Chondrocyte (in vitro differentiated cells): ENCODE measurements around the gene KRTAP12-1. TPM values are rescaled to one million over a fixed set of nuclear protein-coding genes. Genes with fewer than 3 reads are reported as not detected.
"Not testable (repeated sequence)": the region's sequence is repeated elsewhere in the genome, so short reads cannot be mapped to it uniquely, and the experiment has no call there.

Experiments
- DNase-seq: peaks from one replicate; pipeline ENCODE4 v3.0.0; 2021; ENCODE audit warnings: mixed read lengths, low spot score
- H3K27ac Mint-ChIP-seq: one replicate; pipeline ENCODE4 v1.8.0; 2021; ENCODE audit warnings: mild to moderate bottlenecking, moderate library complexity, mixed read lengths; ENCODE audit not compliant: unreplicated experiment
- H3K27me3 Mint-ChIP-seq: 2 replicates; pipeline ENCODE4 v1.8.0; 2021; ENCODE audit warnings: low read depth, mixed read lengths
- H3K36me3 Mint-ChIP-seq: 2 replicates; pipeline ENCODE4 v1.8.0; 2021; ENCODE audit warnings: low read depth, mixed read lengths
- H3K4me1 Mint-ChIP-seq: 2 replicates; pipeline ENCODE4 v1.8.0; 2021; ENCODE audit warnings: low read depth, mild to moderate bottlenecking, mixed read lengths
- H3K4me3 Mint-ChIP-seq: one replicate; pipeline ENCODE4 v1.8.0; 2021; ENCODE audit warnings: mild to moderate bottlenecking, moderate library complexity, mixed read lengths; ENCODE audit not compliant: unreplicated experiment
- H3K9me3 Mint-ChIP-seq: 2 replicates; pipeline ENCODE4 v1.8.0; 2021; ENCODE audit warnings: low read depth, mixed read lengths
- total RNA-seq: library from RNA; stranded (reverse); gene quantifications from 3 replicates; pipeline ENCODE4 v1.2.1, GENCODE V29; 2021
- TF ChIP-seq, protein P1 (sequence below): fragments of 200-600 bp; sonication (generic); IDR thresholded peaks from 2 replicates; pipeline ENCODE4 v1.5.0; 2021; ENCODE audit warnings: antibody characterized with exemption, mild to moderate bottlenecking, moderate library complexity

KRTAP12-1 gene
- total RNA-seq, 1 donor from 2014 or later, result not detected

DNA sequence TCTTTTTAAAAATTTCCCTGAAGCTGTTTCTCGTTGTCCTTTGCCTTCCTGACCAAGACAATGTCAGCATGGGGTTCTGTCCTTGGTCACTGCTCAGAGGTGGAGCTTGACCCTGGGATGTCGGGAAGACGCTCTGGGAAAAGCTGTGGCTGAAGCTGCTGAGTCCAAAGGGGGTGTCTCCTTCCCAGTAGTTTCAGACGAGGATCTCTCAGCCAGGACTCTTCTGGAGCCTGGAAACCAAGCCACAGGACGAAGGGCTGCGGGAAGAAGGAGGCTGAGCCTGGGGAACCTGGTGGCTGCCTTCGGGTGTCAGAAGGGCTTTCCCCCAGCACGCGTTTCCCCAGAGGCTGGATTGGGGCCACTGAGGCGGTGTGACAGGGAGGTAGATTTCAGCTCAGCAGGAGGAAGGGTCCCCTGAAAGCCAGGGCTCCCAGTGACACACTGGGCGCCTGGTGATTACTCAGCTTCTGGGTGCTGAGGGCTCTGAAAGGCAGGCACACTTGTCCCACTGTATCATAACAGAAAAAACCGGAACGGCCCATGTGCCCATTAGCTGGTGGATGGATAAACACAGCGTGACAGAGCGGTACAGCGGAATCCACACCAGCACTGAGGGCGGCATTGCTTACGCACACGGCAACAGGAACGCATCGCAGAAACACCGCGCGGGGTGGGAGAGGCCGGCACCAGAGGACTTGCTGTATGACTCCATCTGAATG is 5.0 kb upstream of the KRTAP12-1 start:
- Mint-ChIP-seq H3K4me3 (no peak overlapping the region), H3K27ac (no peak overlapping the region), H3K36me3 (peaks cover 4% of the 10 kb centered on the region), H3K27me3 (peaks cover 70% of the 10 kb centered on the region), H3K9me3 (no peaks in the 10 kb centered on the region), H3K4me1 (no peaks in the 10 kb centered on the region)
- DNase-seq, result no peak
- TF ChIP-seq, protein P1, sequence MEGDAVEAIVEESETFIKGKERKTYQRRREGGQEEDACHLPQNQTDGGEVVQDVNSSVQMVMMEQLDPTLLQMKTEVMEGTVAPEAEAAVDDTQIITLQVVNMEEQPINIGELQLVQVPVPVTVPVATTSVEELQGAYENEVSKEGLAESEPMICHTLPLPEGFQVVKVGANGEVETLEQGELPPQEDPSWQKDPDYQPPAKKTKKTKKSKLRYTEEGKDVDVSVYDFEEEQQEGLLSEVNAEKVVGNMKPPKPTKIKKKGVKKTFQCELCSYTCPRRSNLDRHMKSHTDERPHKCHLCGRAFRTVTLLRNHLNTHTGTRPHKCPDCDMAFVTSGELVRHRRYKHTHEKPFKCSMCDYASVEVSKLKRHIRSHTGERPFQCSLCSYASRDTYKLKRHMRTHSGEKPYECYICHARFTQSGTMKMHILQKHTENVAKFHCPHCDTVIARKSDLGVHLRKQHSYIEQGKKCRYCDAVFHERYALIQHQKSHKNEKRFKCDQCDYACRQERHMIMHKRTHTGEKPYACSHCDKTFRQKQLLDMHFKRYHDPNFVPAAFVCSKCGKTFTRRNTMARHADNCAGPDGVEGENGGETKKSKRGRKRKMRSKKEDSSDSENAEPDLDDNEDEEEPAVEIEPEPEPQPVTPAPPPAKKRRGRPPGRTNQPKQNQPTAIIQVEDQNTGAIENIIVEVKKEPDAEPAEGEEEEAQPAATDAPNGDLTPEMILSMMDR, result no peak

DNA sequence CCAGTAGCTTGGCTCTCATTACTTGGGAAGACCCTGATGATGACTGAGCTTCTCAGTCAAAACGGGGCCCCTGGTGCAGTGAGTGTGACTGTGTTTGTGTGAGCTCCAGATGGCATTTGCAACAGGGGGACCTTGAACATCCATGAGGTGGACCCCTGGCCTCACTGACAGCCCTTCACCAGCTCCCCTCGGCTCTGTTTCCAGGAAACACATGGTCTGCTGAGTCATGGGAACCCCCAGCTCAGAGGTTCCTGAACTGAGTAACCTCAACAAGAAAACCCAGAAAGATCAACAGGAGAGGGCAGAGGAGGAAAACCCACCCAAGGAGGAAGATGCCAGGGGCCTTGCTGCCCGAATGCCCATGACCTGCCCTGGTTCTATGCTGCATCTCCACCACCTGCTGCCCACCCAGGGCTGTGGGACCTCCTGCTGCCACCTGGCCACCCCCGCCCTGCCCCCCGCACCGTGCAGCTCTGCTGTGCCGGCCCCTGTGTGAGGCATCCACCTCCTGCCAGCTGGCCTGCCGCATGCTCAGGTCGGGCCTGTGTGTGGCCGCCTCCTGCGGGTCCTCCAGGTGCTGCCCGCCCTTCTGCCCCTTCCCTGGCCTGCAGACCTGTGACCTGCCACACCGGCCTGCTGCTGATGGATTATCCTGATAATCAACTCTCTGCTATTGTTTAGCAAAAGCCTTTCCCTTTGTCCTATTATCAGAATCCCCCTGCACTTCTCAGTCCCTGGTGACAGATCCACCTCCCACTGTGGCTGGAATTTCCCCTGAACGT is 4.2 kb upstream of the KRTAP12-1 start:
- H3K27ac Mint-ChIP-seq, result no peak overlapping the region
- H3K36me3 Mint-ChIP-seq, result peaks cover 4% of the 10 kb centered on the region
- H3K9me3 Mint-ChIP-seq, result no peaks in the 10 kb centered on the region
- H3K4me1 Mint-ChIP-seq, result no peaks in the 10 kb centered on the region
- DNase-seq, result no peak
- peaks cover 73% of the 10 kb centered on the region for H3K27me3 Mint-ChIP-seq
- TF ChIP-seq, protein P1, result no peak
- H3K4me3 Mint-ChIP-seq, result no peak overlapping the region

DNA sequence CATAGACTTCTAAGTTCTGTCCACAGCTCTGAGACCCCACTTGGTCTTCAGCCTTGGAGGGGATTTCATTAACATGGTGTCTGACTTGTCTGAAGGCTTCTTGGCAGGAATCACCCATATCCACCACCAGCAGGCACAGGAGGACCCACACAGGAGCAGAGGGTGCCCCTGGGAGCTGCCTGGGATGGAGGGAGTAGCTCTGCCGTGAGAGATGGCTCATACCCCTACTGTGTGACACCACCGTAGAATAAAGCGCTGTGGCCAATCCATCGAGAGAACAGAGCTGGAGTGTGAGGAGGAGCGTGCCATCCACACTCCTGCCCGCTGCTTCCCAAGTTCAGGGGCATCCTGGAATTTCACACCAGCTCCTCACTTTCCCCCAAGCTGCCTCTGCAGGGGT is 3.1 kb upstream of the KRTAP12-1 start:
- H3K27me3 Mint-ChIP-seq, result peaks cover 73% of the 10 kb centered on the region
- H3K4me3 Mint-ChIP-seq, H3K36me3 Mint-ChIP-seq, H3K9me3 Mint-ChIP-seq, DNase-seq, H3K27ac Mint-ChIP-seq, H3K4me1 Mint-ChIP-seq: not testable (repeated sequence)

DNA sequence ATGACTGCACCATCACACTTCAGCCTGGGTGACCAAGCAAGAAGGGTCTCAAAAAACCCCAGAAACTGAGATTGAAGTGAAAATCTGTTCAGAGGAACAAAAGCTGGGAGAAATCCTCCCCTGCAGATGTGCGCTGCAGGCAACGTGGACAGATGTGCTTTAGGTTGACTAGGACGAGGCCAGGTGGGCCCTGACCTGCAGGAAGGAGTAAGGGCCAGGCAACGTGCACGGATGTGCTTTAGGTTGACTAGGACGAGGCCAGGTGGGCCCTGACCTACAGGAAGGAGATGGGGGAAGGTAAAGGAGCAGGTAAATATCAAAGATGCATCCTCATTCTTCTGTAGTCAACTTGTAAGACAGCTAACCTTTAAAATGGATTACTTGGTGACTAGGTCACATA is 2.5 kb upstream of the KRTAP12-1 start:
- no peak overlapping the region for H3K27ac Mint-ChIP-seq
- peaks cover 73% of the 10 kb centered on the region for H3K27me3 Mint-ChIP-seq
- H3K4me3 Mint-ChIP-seq, result no peak overlapping the region
- TF ChIP-seq, protein P1, result no peak
- no peaks in the 10 kb centered on the region for H3K4me1 Mint-ChIP-seq
- peaks cover 4% of the 10 kb centered on the region for H3K36me3 Mint-ChIP-seq
- no peak for DNase-seq
- no peaks in the 10 kb centered on the region for H3K9me3 Mint-ChIP-seq

DNA sequence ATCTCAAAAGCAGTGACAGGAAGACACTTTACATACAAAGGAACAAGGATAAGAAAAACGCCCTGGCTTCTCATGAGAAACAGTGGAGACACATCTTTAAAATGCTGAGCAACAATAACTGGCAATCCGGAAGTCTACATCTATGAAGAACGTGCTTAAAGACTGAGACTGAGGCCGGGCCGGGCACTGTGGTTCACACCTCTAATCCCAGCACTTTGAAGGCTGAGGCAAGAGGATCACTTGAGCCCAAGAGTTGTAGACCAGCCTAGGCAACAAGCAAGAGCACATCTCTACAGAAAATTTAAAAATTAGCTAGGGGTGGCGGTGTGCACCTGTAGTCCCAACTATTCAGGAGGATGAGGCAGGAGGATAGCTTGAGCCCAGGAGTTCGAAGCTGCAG is 2.1 kb upstream of the KRTAP12-1 start:
- Mint-ChIP-seq H3K4me3 (no peak overlapping the region), H3K9me3 (no peaks in the 10 kb centered on the region), H3K27ac (no peak overlapping the region), H3K36me3 (peaks cover 4% of the 10 kb centered on the region), H3K4me1 (no peaks in the 10 kb centered on the region), H3K27me3 (peaks cover 77% of the 10 kb centered on the region)
- TF ChIP-seq, protein P1, result no peak
- no peak for DNase-seq
